ENCODE measurements around the gene PPARG. TPM values are rescaled to one million over a fixed set of nuclear protein-coding genes. Genes with fewer than 3 reads are reported as not detected.
A peak's percentile ranks its signal among the peaks of the same experiment; 100 is the strongest.

Gene PPARG
- total and polyA plus RNA-seq, 10 of the 15 experiments (the other 5 are each of a cell fraction or from before 2014, with no cell fraction given) = 0.06 to 0.86 (median 0.12) TPM; not detected in 5

DNA sequence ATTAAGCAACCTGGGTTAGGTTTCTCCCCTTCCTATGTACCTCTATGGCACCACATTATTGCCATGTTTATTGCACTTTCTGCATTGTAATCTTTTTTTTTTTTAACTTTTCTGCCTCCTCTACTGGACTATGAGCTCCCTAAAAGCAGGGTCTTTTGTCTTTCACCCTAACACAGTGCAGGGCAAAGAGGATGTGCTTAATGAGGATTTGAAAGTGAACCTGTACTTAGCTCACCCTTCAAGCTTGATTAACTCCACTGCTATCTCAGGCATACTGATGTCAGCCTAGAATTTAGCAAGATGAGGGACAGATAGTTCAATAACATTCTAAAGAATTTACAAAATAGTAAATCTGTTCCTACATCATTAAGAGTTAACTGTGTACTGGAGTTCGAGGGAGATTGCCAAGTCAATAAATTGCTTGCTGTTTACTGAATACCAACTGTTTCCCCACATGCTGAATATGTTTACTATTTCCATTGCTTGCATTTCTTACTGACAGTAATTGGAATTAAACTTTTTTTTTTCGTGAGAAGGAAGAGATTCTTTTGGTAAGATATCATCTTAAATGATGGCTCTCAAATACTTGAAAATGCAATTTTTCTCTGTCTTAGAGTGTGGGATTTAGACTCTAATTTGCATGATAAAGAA, 15.7 kb upstream of the PPARG start (continued):
- TF ChIP-seq, protein P1, sequence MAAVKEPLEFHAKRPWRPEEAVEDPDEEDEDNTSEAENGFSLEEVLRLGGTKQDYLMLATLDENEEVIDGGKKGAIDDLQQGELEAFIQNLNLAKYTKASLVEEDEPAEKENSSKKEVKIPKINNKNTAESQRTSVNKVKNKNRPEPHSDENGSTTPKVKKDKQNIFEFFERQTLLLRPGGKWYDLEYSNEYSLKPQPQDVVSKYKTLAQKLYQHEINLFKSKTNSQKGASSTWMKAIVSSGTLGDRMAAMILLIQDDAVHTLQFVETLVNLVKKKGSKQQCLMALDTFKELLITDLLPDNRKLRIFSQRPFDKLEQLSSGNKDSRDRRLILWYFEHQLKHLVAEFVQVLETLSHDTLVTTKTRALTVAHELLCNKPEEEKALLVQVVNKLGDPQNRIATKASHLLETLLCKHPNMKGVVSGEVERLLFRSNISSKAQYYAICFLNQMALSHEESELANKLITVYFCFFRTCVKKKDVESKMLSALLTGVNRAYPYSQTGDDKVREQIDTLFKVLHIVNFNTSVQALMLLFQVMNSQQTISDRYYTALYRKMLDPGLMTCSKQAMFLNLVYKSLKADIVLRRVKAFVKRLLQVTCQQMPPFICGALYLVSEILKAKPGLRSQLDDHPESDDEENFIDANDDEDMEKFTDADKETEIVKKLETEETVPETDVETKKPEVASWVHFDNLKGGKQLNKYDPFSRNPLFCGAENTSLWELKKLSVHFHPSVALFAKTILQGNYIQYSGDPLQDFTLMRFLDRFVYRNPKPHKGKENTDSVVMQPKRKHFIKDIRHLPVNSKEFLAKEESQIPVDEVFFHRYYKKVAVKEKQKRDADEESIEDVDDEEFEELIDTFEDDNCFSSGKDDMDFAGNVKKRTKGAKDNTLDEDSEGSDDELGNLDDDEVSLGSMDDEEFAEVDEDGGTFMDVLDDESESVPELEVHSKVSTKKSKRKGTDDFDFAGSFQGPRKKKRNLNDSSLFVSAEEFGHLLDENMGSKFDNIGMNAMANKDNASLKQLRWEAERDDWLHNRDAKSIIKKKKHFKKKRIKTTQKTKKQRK (IDR thresholded peaks at IDR 0.05; ENCODE audit: low read depth, low read length) = no peak
- TF ChIP-seq BCL11A (IDR thresholded peaks at IDR 0.05; ENCODE audit: low read depth, low read length) (peak; percentile 9; the same call in 1 of the 2 replicates), MTA2 (IDR thresholded peaks at IDR 0.05; ENCODE audit: low read depth) (peak; percentile 52), EP300 (IDR thresholded peaks at IDR 0.05; ENCODE audit: borderline replicate concordance in 1 of 2, control insufficient read depth in 1 of 2, low read depth in 2 of 2, low read length in 2 of 2) (peak in 1 of 2 experiments; percentile 56; a peak in 1 of 4 replicates), GABPA (IDR thresholded peaks at IDR 0.05; ENCODE audit: low read depth) (no peak), RBBP5 (conservative IDR thresholded peaks at IDR 0.05) (no peak), SPI1 (IDR thresholded peaks at IDR 0.05; ENCODE audit: borderline replicate concordance, insufficient read depth, low read depth, low read length) (peak; percentile 79), ATF7 (IDR thresholded peaks at IDR 0.05; ENCODE audit: low read depth) (peak; percentile 65), NR2C2 (IDR thresholded peaks at IDR 0.05; ENCODE audit: borderline replicate concordance, control insufficient read depth, insufficient read length, low read depth) (no peak)
